OCI-LY1 (cell line): ENCODE data around the gene FCSK.

Source experiments
- H2AFZ ChIP-seq: fragments of 200-600 bp; sonication (generic), shearing (Covaris generic); 2 replicates; pipeline ENCODE4 v1.6.0; 2014; ENCODE audit warnings: antibody characterized with exemption, mild to moderate bottlenecking, low read length
- H3F3A ChIP-seq: fragments of 200-600 bp; sonication (generic), shearing (Covaris generic); 2 replicates; pipeline ENCODE4 v1.6.0; 2014; ENCODE audit warnings: mild to moderate bottlenecking, antibody characterized with exemption, low read length, moderate library complexity; ENCODE audit not compliant: insufficient read depth
- H3K27ac ChIP-seq: fragments of 200-600 bp; sonication (generic); 2 replicates; pipeline ENCODE4 v1.5.1; 2014; ENCODE audit warnings: low read length, mixed run types, mild to moderate bottlenecking, low read depth; ENCODE audit not compliant: poor library complexity, severe bottlenecking
- H3K27me3 ChIP-seq: fragments of 200-600 bp; sonication (generic); 2 replicates; pipeline ENCODE4 v1.6.0; 2014; ENCODE audit warnings: antibody characterized with exemption, mild to moderate bottlenecking, low read length, moderate library complexity; ENCODE audit not compliant: insufficient read depth
- H3K36me3 ChIP-seq: fragments of 200-600 bp; sonication (generic); 2 replicates; pipeline ENCODE4 v1.6.1; 2014; ENCODE audit warnings: mild to moderate bottlenecking, antibody characterized with exemption, low read length, moderate library complexity, mixed read lengths; ENCODE audit not compliant: insufficient read depth
- H3K4me1 ChIP-seq: fragments of 200-600 bp; sonication (generic); 2 replicates; pipeline ENCODE4 v1.5.1; 2014; ENCODE audit warnings: mild to moderate bottlenecking, low read length, moderate library complexity; ENCODE audit not compliant: insufficient read depth, severe bottlenecking
- H3K4me2 ChIP-seq: fragments of 200-600 bp; sonication (generic), shearing (Covaris generic); 2 replicates; pipeline ENCODE4 v1.6.1; 2014; ENCODE audit warnings: low read length
- H3K4me3 ChIP-seq: fragments of 200-600 bp; sonication (generic); 2 replicates; pipeline ENCODE4 v1.5.1; 2014; ENCODE audit warnings: low read length, low read depth, mild to moderate bottlenecking, mixed read lengths; ENCODE audit not compliant: poor library complexity, severe bottlenecking
- H3K79me2 ChIP-seq: fragments of 200-600 bp; shearing (Covaris generic); 2 replicates; pipeline ENCODE4 v1.6.1; 2016; ENCODE audit warnings: mixed run types, low read length, mixed read lengths; ENCODE audit not compliant: insufficient read depth
- H3K9ac ChIP-seq: fragments of 200-600 bp; sonication (generic), shearing (Covaris generic); 2 replicates; pipeline ENCODE4 v1.6.1; 2014; ENCODE audit warnings: mild to moderate bottlenecking, low read length, mixed read lengths
- H3K9me2 ChIP-seq: fragments of 200-600 bp; sonication (generic), shearing (Covaris generic); 2 replicates; pipeline ENCODE4 v1.6.1; 2014; ENCODE audit warnings: low read depth, mild to moderate bottlenecking, low read length, mixed read lengths
- H3K9me3 ChIP-seq: fragments of 200-600 bp; shearing (Covaris generic); 2 replicates; pipeline ENCODE4 v1.6.1; 2014; ENCODE audit warnings: low read length, mixed read lengths
- H4K20me1 ChIP-seq: fragments of 200-600 bp; sonication (generic), shearing (Covaris generic); 2 replicates; pipeline ENCODE4 v1.6.0; 2016; ENCODE audit warnings: mild to moderate bottlenecking, low read length; ENCODE audit not compliant: insufficient read depth
- CTCF ChIP-seq: fragments of 200-600 bp; sonication (generic), shearing (Covaris generic); IDR thresholded peaks from 2 replicates; pipeline ENCODE4 v1.5.1; 2017; ENCODE audit warnings: mild to moderate bottlenecking, antibody characterized with exemption, low read length, moderate library complexity, mixed read lengths
- EZH2 ChIP-seq: fragments of 200-600 bp; sonication (generic), shearing (Covaris generic); IDR thresholded peaks from 2 replicates; pipeline ENCODE4 v1.8.0; 2017; ENCODE audit warnings: borderline replicate concordance, mixed run types, mild to moderate bottlenecking, antibody characterized with exemption, low read length, moderate library complexity, mixed read lengths

Gene FCSK

GRCh38 chr16:70468776-70469525, 14.6 kb downstream of the FCSK start:
- H3K27me3 ChIP-seq = no peaks in the 10 kb centered on the region
- no peak overlapping the region for H3K27ac ChIP-seq
- no peak overlapping the region for H3K9ac ChIP-seq
- H3K4me3 ChIP-seq = no peak overlapping the region
- no peaks in the 10 kb centered on the region for H3K79me2 ChIP-seq
- H3K9me3 ChIP-seq = no peaks in the 10 kb centered on the region
- peaks cover 3% of the 10 kb centered on the region for H3K4me1 ChIP-seq
- H2AFZ ChIP-seq = no peak overlapping the region
- no peaks in the 10 kb centered on the region for H3K36me3 ChIP-seq
- no peaks in the 10 kb centered on the region for H3K9me2 ChIP-seq
- H3K4me2 ChIP-seq = no peak overlapping the region
- no peaks in the 10 kb centered on the region for H4K20me1 ChIP-seq
- TF ChIP-seq EZH2 (no peak), CTCF (no peak)
- no peaks in the 10 kb centered on the region for H3F3A ChIP-seq

- H3K4me2 ChIP-seq = no peak overlapping the region
- H3K79me2 ChIP-seq = no peaks in the 10 kb centered on the region
- H3F3A ChIP-seq = no peaks in the 10 kb centered on the region
- H4K20me1 ChIP-seq = no peaks in the 10 kb centered on the region
- TF ChIP-seq CTCF (no peak), EZH2 (no peak)
- H3K4me3 ChIP-seq = no peak overlapping the region
- no peaks in the 10 kb centered on the region for H3K9me2 ChIP-seq
- peaks cover 2% of the 10 kb centered on the region for H3K4me1 ChIP-seq
- no peak overlapping the region for H3K27ac ChIP-seq
- H3K27me3 ChIP-seq = no peaks in the 10 kb centered on the region
- no peak overlapping the region for H2AFZ ChIP-seq
- H3K9me3 ChIP-seq = no peaks in the 10 kb centered on the region
- H3K9ac ChIP-seq = no peak overlapping the region
- H3K36me3 ChIP-seq = no peaks in the 10 kb centered on the region
Measured at GRCh38 chr16:70470141-70470926, 15.9 kb downstream of the FCSK start.

GRCh38 chr16:70470927-70471341, 16.5 kb downstream of the FCSK start:
- Histone ChIP-seq H3K27ac (no peak overlapping the region), H3K4me1 (peaks cover 8% of the 10 kb centered on the region), H3K9ac (no peak overlapping the region), H3K4me3 (no peak overlapping the region), H3K9me2 (no peaks in the 10 kb centered on the region), H4K20me1 (no peaks in the 10 kb centered on the region), H3K27me3 (no peaks in the 10 kb centered on the region), H3K4me2 (no peak overlapping the region), H2AFZ (no peak overlapping the region), H3K36me3 (peaks cover 3% of the 10 kb centered on the region; the same call in 1 of the 2 replicates), H3K9me3 (no peaks in the 10 kb centered on the region), H3F3A (no peaks in the 10 kb centered on the region), H3K79me2 (no peaks in the 10 kb centered on the region)
- TF ChIP-seq EZH2 = no peak
- no peak; the same call in 1 of the 2 replicates for TF ChIP-seq CTCF
